UCSD-AML1 (cell line): ENCODE results near the gene ATP8B4.

ENCODE experiments used
- DNase-seq: peaks from one replicate; lab custom pipeline; 2025; ENCODE audit not compliant: unreplicated experiment; lab: John Stamatoyannopoulos, UW

The ATP8B4 gene

GRCh38 chr15:50066666-50067065 is 52.4 kb downstream of the ATP8B4 start:
- DNase-seq, result no peak

- no peak for DNase-seq
Observed at GRCh38 chr15:50066202-50066601, 52.8 kb downstream of the ATP8B4 start.

GRCh38 chr15:50065279-50065678 is 53.8 kb downstream of the ATP8B4 start:
- no peak for DNase-seq

- DNase-seq, result no peak
Observed at GRCh38 chr15:50064673-50065072, 54.4 kb downstream of the ATP8B4 start.

GRCh38 chr15:50063226-50063625 is 55.8 kb downstream of the ATP8B4 start:
- DNase-seq, result no peak

GRCh38 chr15:50061503-50061902 is 57.5 kb downstream of the ATP8B4 start:
- no peak for DNase-seq

- no peak for DNase-seq
Observed at GRCh38 chr15:50059883-50060282, 59.1 kb downstream of the ATP8B4 start.

- DNase-seq, result no peak
Observed at GRCh38 chr15:50059203-50059772, 59.7 kb downstream of the ATP8B4 start.

- DNase-seq, result no peak
Observed at GRCh38 chr15:50057905-50058639, 61.0 kb downstream of the ATP8B4 start.

GRCh38 chr15:50057196-50057595 is 61.8 kb downstream of the ATP8B4 start:
- no peak for DNase-seq

GRCh38 chr15:50055750-50056157 is 63.3 kb downstream of the ATP8B4 start:
- DNase-seq, result peak; percentile 22

- DNase-seq, result no peak
Observed at GRCh38 chr15:50055332-50055731, 63.7 kb downstream of the ATP8B4 start.

GRCh38 chr15:50053055-50053856 is 65.8 kb downstream of the ATP8B4 start:
- DNase-seq, result no peak

- DNase-seq, result no peak
Observed at GRCh38 chr15:50051811-50052419, 67.1 kb downstream of the ATP8B4 start.

- DNase-seq, result no peak
Observed at GRCh38 chr15:50050986-50051743, 67.9 kb downstream of the ATP8B4 start.

- no peak for DNase-seq
Observed at GRCh38 chr15:50049871-50050270, 69.2 kb downstream of the ATP8B4 start.

GRCh38 chr15:50046867-50047266 is 72.2 kb downstream of the ATP8B4 start:
- DNase-seq, result no peak

GRCh38 chr15:50046159-50046558 is 72.9 kb downstream of the ATP8B4 start:
- no peak for DNase-seq

- no peak for DNase-seq
Observed at GRCh38 chr15:50044904-50045303, 74.1 kb downstream of the ATP8B4 start.

GRCh38 chr15:50044406-50044805 is 74.6 kb downstream of the ATP8B4 start:
- DNase-seq, result no peak

- no peak for DNase-seq
Observed at GRCh38 chr15:50042775-50043174, 76.3 kb downstream of the ATP8B4 start.
